Measurements from ENCODE around the gene DSC3. TPM values are rescaled to one million over a fixed set of nuclear protein-coding genes. Genes with fewer than 3 reads are reported as not detected.

The DSC3 gene
- total RNA-seq, 1 experiment from 2014 or later: 0.61 TPM

GRCh38 chr18:31057051-31057450 lies 14.5 kb upstream of the DSC3 start:
- no peak overlapping the region for H3K23ac ChIP-seq (ENCODE audit: insufficient read length, low read depth, low read length)
- no peaks in the 10 kb centered on the region for H3K4me1 ChIP-seq (ENCODE audit: insufficient read depth, low read length)
- H3K27me3 ChIP-seq (ENCODE audit: insufficient read depth, low read length): no peaks in the 10 kb centered on the region
- H3K9ac ChIP-seq (ENCODE audit: extremely low read depth, insufficient read length, low read length): no peak overlapping the region
- H2BK120ac ChIP-seq (ENCODE audit: low read depth, low read length, poor library complexity, severe bottlenecking): no peak overlapping the region
- no peak overlapping the region for H3T11ph ChIP-seq (ENCODE audit: low read length)
- H2AK5ac ChIP-seq (ENCODE audit: insufficient read length, low read length): no peak overlapping the region
- H2BK15ac ChIP-seq (ENCODE audit: low read depth, low read length): no peak overlapping the region
- H4K20me1 ChIP-seq (ENCODE audit: control insufficient read depth, insufficient read depth, insufficient read length): no peaks in the 10 kb centered on the region
- no peak overlapping the region for H3K4me2 ChIP-seq (ENCODE audit: insufficient read depth, insufficient read length, low read length)
- no peak overlapping the region for H4K5ac ChIP-seq (ENCODE audit: insufficient read length, low read depth, low read length)
- Mint-ChIP-seq H3K27me3 (ENCODE audit: low read depth) (peaks cover 4% of the 10 kb centered on the region), H3K36me3 (ENCODE audit: insufficient read depth in 1 of 3, low read depth in 3 of 3) (peaks cover 0 to 9% (median 0%) of the 10 kb centered on the region in 3 experiments; a peak in 3 of 7 replicates), H3K4me1 (peaks cover 26 to 32% of the 10 kb centered on the region in 2 experiments), H3K9me3 (peaks cover 2 to 3% of the 10 kb centered on the region in 2 experiments; a peak in 1 of 5 replicates), H3K27ac (no peak overlapping the region), H3K4me3 (no peak overlapping the region)
- H4K91ac ChIP-seq (ENCODE audit: insufficient read length, low read depth, low read length): no peak overlapping the region
- no peak overlapping the region for H3K14ac ChIP-seq (ENCODE audit: insufficient read depth, low read length)
- H3K18ac ChIP-seq (ENCODE audit: insufficient read length, low read depth, low read length): no peak overlapping the region
- no peak overlapping the region for H2BK20ac ChIP-seq (ENCODE audit: low read depth, low read length, poor library complexity, severe bottlenecking)
- no peaks in the 10 kb centered on the region for H3K79me1 ChIP-seq (ENCODE audit: insufficient read depth, low read depth, low read length, poor library complexity, severe bottlenecking)
- H3K23me2 ChIP-seq (ENCODE audit: insufficient read length, low read depth, low read length, poor library complexity, severe bottlenecking): no peaks in the 10 kb centered on the region
- no peaks in the 10 kb centered on the region for H3K9me3 ChIP-seq (ENCODE audit: control insufficient read depth, low read depth, low read length)
- H2BK12ac ChIP-seq (ENCODE audit: insufficient read length, low read depth, low read length): no peak overlapping the region
- H3K4ac ChIP-seq (ENCODE audit: low read depth, low read length): no peak overlapping the region
- WGBS (ENCODE audit: extremely low coverage, insufficient read length, low lambda C conversion rate): no CpG with 5 or more reads among the region's 5 CpGs
- H4K8ac ChIP-seq (replicated peaks; ENCODE audit: insufficient read length, low read depth, low read length): no peak overlapping the region
- TF ChIP-seq CTCF (conservative IDR thresholded peaks at IDR 0.05): no peak
- H2AFZ ChIP-seq (ENCODE audit: low read length): no peak overlapping the region
- H3K56ac ChIP-seq (ENCODE audit: insufficient read length, low read depth, low read length): no peak overlapping the region
- no peak overlapping the region for H2BK5ac ChIP-seq (ENCODE audit: insufficient read length, low read length)
- no peak for DNase-seq
- no peaks in the 10 kb centered on the region for H3K79me2 ChIP-seq (ENCODE audit: insufficient read depth, low read length)
- H3K27ac ChIP-seq (ENCODE audit: insufficient read length, low read depth, low read length): no peak overlapping the region

Data from H9 (cell line).